Activated CD8-positive, alpha-beta memory T cell treated with anti-CD3 and anti-CD28 coated beads, Interleukin-2, amount 50 U/mL, for 24 hours (primary cell): Measurements from ENCODE around the gene KCNQ1.

Experiments used
- DNase-seq: peaks from one replicate; pipeline ENCODE4 v3.0.0-alpha.2; 2020; ENCODE audit errors: extremely low read depth

KCNQ1 gene

DNA sequence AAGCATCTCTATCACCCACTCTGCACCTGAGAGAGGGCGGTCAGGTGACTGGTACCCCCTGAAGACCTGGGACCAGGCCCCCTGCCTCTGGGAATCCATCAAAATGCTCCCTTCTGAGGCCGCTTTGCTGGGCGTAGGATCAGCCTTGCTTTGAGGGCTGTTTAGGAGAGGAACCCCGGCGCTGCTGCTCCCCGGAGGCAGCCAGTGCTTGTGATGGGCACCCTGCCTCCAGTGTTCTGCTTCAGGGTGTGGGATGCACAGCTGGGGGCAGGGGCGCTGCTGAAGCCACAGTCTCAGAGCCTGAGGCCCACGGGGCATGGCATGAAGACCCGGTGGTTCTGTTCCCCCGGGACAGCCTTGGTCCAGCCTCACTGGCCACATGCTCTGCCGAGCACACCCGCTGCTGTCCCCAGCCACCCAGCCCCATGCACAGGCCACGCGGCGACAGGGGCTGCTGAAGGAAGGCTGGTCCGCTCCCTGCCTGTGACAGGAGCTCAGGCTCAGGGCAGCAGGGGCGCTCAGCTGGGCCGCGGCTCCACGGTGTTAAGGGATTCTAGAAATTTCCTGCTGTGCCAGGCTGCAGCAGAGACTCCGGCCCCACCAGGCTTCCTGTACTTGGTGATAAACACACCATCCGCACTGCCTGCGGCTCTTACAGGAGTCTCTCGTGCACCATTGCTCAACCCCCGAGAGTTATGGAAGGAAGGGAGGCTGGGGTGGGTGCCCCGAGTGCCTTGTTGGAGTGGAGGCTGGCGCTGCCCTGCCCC, 91.0 kb downstream of the KCNQ1 start:
- no peak for DNase-seq

DNA sequence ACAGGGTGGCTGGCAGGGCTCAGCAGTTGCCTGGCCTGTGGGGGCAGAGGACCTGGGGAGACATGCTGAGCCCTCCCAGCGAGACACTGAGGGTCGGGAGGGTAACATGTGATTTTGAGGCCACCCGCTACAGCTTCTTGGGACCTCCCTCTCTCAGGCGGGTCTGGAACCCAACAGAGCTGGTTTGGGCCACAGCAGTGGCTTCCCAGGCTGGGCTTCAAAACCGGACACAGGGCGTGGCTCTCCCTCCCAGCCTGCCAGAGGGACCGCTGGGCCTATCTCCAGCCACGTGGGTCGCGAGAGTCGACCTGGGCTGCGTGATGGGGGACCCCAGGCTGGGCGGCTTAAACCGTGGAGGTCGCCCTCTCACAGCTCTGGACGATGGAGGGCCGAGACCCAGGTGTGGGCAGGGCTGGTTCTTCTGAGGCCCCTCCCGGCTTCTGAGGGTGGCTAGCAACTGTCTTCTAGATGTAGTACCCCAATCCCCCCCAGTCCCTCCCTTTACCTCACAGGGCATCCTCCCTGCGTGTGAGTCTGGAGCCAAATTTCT, 91.7 kb downstream of the KCNQ1 start:
- DNase-seq = no peak

GRCh38 chr11:2537010-2537705, 92.3 kb downstream of the KCNQ1 start:
- DNase-seq = no peak

- DNase-seq = no peak
Observed at GRCh38 chr11:2537896-2538724, 93.3 kb downstream of the KCNQ1 start.

DNA sequence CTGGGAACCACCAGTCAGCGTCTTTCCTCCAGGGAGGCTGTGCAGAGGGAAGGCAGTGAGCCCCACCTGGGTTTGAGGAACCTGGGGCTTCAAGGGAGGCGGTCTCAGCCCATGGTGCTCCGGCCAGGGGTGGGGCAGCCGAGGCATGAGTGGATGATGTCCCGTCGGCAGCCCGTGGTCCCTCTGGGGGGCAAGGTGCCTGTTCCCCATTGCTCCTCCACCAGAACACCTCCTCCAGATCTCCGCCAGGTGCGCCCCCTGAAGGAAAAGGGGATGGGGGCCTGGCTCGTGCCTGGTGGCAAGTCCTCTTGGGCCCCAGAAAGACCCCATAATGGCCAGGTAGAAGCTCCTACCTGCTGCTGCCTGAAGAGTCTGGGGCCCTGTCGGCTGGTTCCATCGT, 94.1 kb downstream of the KCNQ1 start:
- DNase-seq = no peak

- no peak for DNase-seq
Observed at GRCh38 chr11:2539371-2540222, 94.8 kb downstream of the KCNQ1 start.

DNA sequence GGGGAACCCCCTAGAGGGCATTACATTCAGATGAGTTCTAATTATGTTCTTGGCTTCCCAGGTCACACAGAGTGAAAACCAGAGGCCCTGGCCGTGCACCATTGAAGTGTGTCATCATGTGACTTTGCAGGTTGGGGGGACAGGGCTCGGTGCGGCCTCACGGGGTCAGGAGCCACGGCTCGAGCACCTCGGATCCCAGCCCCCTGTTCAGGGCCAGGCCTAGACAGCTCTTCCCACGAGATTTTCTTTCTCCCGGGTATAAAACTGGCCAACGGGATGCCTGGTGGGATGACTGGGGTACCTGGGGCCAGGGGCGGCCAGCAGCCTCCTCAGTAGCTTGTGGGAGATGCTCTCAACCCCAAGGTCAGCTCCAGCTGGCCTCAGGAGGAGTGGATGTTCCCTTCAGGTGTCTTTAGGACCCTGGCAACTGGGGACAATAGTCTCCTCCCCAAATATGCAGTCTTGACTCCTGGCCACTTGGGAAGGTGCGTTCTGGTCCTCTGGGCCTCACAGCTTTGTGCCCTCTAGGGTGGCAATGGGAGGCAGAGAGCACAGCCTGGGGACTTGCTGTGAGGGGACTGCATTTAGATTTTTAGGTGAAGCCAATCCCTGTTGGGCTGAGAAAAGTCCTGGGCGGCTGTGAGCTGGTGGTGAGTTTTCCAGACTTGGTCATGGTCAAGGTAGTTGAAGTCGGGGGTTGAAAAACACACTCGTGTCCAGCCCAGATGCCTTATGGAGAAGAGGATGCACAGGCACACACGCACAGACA, 95.6 kb downstream of the KCNQ1 start:
- no peak for DNase-seq

- no peak for DNase-seq
Observed at GRCh38 chr11:2540992-2541680, 96.3 kb downstream of the KCNQ1 start.

DNA sequence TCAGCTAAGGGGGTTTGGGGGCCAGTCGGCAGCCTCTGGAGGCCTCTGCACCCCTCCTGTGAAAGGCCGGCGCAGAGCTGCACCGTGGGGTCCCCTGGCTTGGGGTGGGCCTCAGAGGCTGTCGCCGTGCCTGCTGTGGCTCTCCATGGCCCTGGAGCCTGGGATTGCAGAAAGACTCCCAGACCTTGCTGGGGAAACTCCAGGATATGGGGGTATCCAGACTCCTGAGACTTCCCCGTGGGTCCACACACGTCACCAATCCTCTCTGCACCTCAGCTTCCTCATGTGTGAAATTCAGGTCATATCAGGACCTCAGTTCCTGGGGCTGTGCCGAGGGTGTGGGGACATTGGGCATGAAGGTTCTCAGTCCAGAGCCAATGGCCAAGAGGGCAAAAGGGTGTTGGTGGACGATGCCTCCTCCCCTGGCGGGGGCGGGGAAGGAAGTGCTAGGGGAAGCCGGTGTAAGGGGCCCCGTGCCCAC, 97.1 kb downstream of the KCNQ1 start:
- no peak for DNase-seq

DNA sequence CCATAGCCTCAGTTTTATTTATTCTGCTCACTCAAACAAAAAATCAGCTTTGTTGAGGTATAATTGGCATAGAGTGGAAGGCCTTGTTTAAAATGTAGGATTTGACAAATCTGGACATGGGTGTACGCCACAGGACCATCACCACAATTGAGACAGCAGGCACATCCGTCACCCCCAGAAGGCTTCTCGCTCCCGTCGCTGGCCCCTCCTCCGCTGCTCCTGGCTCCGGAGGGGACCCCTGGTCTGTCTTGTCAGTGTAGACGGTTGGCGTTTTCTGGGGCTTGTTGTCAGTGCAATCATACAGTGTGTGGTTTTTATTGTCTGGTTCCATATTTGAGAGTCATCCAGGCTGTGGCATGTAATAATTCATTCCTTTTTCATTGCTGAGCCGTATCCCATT, 97.6 kb downstream of the KCNQ1 start:
- DNase-seq = no peak

- DNase-seq = no peak
Observed at GRCh38 chr11:2547806-2548205, 103.0 kb downstream of the KCNQ1 start.

DNA sequence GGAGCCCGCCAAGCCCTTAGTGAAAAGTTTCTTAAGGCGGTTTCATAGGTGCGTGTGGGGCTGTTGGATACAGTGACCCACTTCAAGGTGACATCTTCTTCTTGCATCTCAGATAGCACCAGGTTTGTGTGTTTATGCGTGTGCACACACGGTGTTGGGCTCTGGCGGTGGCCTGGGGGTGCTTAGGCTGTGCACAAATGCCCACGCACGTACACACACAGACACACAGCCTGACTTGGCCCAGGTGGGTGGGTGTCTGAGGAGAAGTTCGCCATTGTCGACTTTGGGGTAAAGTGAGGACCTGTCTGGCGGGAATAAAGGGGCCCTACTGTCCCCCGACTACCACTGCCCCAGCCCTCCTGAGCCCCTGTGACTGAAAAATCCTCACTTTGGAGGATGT, 103.8 kb downstream of the KCNQ1 start:
- no peak for DNase-seq

- no peak for DNase-seq
Observed at GRCh38 chr11:2549080-2549479, 104.3 kb downstream of the KCNQ1 start.

GRCh38 chr11:2549491-2549875, 104.7 kb downstream of the KCNQ1 start:
- no peak for DNase-seq

- no peak for DNase-seq
Observed at GRCh38 chr11:2549876-2550605, 105.2 kb downstream of the KCNQ1 start.

GRCh38 chr11:2550606-2550970, 105.8 kb downstream of the KCNQ1 start:
- no peak for DNase-seq

DNA sequence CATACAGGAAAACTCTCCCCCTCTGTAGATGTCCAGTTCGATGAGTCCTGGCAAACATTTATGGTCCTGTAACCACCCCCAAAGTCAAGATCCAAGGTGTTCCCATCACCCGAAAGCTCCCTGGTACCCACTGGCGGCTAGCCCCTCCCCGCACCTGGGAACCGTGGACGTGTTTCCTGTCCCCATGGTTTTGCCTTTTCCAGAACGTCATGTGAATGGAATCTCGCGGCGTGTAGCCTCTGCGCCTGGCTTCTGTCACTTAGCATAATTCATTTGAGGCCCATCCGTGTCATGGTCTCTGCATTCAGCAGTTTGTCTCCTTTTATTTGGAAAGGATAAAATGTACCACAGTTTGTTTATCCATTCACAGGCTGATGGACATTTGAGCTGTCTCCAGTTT, 106.3 kb downstream of the KCNQ1 start:
- DNase-seq = no peak

DNA sequence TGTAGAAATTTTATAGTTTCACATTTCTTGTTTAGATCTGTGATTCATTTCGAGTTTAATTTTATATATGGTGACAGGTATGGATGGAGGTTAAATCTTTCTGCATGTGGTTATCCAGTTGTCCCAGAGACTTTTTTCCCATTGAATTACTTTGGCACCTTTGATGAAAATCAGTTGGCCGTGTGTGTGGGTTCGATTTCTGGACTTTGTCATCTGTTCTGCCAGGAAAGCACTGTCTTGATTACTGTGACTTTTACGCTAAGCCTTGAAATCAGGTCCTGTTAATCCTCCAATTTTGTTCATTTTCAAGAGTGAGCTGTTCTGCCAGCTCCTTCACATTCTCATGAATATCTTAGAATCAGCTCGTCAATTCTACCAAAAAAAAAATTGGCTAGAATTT, 107.4 kb downstream of the KCNQ1 start:
- no peak for DNase-seq

DNA sequence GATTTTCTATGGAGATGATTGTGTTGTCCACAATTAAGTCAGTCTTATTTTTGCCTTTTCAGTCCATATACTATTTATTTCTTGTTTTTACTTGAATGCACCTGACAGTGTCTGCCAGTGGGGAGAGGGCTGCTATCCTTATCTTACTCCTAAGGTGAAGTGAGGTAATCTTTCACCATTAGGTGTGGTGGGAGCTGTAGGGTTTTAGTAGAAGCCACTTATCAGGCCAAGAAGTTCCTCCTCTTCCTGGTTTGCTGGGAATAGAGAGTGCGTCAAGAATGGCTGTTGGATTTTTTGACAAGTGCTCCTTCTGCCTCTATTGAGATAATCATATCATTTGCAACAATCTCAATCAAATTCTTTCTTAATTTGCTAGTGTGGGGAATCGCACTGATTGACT, 108.4 kb downstream of the KCNQ1 start:
- DNase-seq = no peak
